Osteocyte (in vitro differentiated cells): ENCODE measurements around the gene ENOX1. TPM values are rescaled to one million over a fixed set of nuclear protein-coding genes. Genes with fewer than 3 reads are reported as not detected.

ENCODE experiments used
- DNase-seq: peaks from one replicate; pipeline ENCODE4 v3.0.0; 2021; ENCODE audit warnings: mixed read lengths; ENCODE audit not compliant: unreplicated experiment; ENCODE audit errors: extremely low spot score
- H3K27ac Mint-ChIP-seq: one replicate; pipeline ENCODE4 v1.8.0; 2021; ENCODE audit warnings: mild to moderate bottlenecking, mixed read lengths; ENCODE audit not compliant: unreplicated experiment
- H3K27me3 Mint-ChIP-seq: one replicate; pipeline ENCODE4 v1.8.0; 2021; ENCODE audit warnings: mixed read lengths; ENCODE audit not compliant: unreplicated experiment
- H3K36me3 Mint-ChIP-seq: one replicate; pipeline ENCODE4 v1.8.0; 2021; ENCODE audit warnings: mixed read lengths; ENCODE audit not compliant: unreplicated experiment
- H3K4me1 Mint-ChIP-seq: one replicate; pipeline ENCODE4 v1.8.0; 2021; ENCODE audit warnings: mixed read lengths; ENCODE audit not compliant: unreplicated experiment
- H3K4me3 Mint-ChIP-seq: one replicate; pipeline ENCODE4 v1.8.0; 2021; ENCODE audit warnings: mild to moderate bottlenecking, moderate library complexity, mixed read lengths; ENCODE audit not compliant: unreplicated experiment
- H3K9me3 Mint-ChIP-seq: one replicate; pipeline ENCODE4 v1.8.0; 2021; ENCODE audit warnings: mixed read lengths; ENCODE audit not compliant: unreplicated experiment
- CTCF ChIP-seq: fragments of 200-600 bp; sonication (generic); IDR thresholded peaks from 2 replicates; pipeline ENCODE4 v1.5.0; 2021; ENCODE audit warnings: antibody characterized with exemption, mild to moderate bottlenecking, moderate library complexity
- total RNA-seq: library from RNA; stranded (reverse); gene quantifications from 2 replicates; pipeline ENCODE4 v1.2.1, GENCODE V29; 2021

ENOX1 gene
- total RNA-seq, 1 donor from 2014 or later: 5.9 TPM

- Mint-ChIP-seq H3K27ac (no peak overlapping the region), H3K4me1 (peaks cover 61% of the 10 kb centered on the region), H3K9me3 (no peaks in the 10 kb centered on the region), H3K27me3 (no peaks in the 10 kb centered on the region), H3K4me3 (no peak overlapping the region), H3K36me3 (no peaks in the 10 kb centered on the region)
- no peak for DNase-seq
- no peak for TF ChIP-seq CTCF
Observed at GRCh38 chr13:43433691-43434141, 353.1 kb downstream of the ENOX1 start.

GRCh38 chr13:43432958-43433357 is 353.8 kb downstream of the ENOX1 start:
- Mint-ChIP-seq H3K4me3 (no peak overlapping the region), H3K9me3 (no peaks in the 10 kb centered on the region), H3K36me3 (no peaks in the 10 kb centered on the region), H3K27ac (no peak overlapping the region), H3K4me1 (peaks cover 55% of the 10 kb centered on the region), H3K27me3 (no peaks in the 10 kb centered on the region)
- no peak for TF ChIP-seq CTCF
- no peak for DNase-seq

GRCh38 chr13:43431841-43432240 is 354.9 kb downstream of the ENOX1 start:
- Mint-ChIP-seq H3K27ac (no peak overlapping the region), H3K27me3 (no peaks in the 10 kb centered on the region), H3K4me1 (peaks cover 43% of the 10 kb centered on the region), H3K4me3 (no peak overlapping the region), H3K36me3 (no peaks in the 10 kb centered on the region), H3K9me3 (no peaks in the 10 kb centered on the region)
- no peak for DNase-seq
- no peak for TF ChIP-seq CTCF

GRCh38 chr13:43431290-43431716 is 355.5 kb downstream of the ENOX1 start:
- DNase-seq: no peak

More at GRCh38 chr13:43431290-43431716, 355.5 kb downstream of the ENOX1 start:
- H3K27me3 Mint-ChIP-seq: no peaks in the 10 kb centered on the region
- no peak overlapping the region for H3K27ac Mint-ChIP-seq
- H3K36me3 Mint-ChIP-seq: no peaks in the 10 kb centered on the region
- peaks cover 41% of the 10 kb centered on the region for H3K4me1 Mint-ChIP-seq
- no peaks in the 10 kb centered on the region for H3K9me3 Mint-ChIP-seq
- H3K4me3 Mint-ChIP-seq: no peak overlapping the region
- no peak for TF ChIP-seq CTCF
